HEK293T (cell line): Measurements from ENCODE around the gene TRPC1.

Experiments
- CTCF ChIA-PET: fragments of 350-600 bp; formaldehyde crosslinking; extraction: SDS; loops from one replicate; lab custom pipeline; 2021; ENCODE audit warnings: antibody characterized with exemption, inconsistent platforms; lab: Yijun Ruan, JAX
- POLR2A ChIA-PET: fragments of 350-600 bp; formaldehyde crosslinking; extraction: SDS; loops from one replicate; lab custom pipeline; 2020; ENCODE audit warnings: antibody characterized with exemption, inconsistent platforms; lab: Yijun Ruan, JAX
- DNase-seq: peaks from one replicate; pipeline ENCODE4 v3.0.0; 2012; ENCODE audit warnings: mixed read lengths; ENCODE audit errors: extremely low spot score
- ARNT ChIP-seq: fragments of 450-650 bp; IDR thresholded peaks from 2 replicates; pipeline ENCODE4 v1.6.1; 2017; ENCODE audit warnings: mild to moderate bottlenecking
- BHLHE40 ChIP-seq: fragments of 450-650 bp; IDR thresholded peaks from 2 replicates; pipeline ENCODE4 v1.6.1; 2016; ENCODE audit warnings: mild to moderate bottlenecking, moderate library complexity, borderline replicate concordance
- CTBP1 ChIP-seq: fragments of 450-650 bp; IDR thresholded peaks from 2 replicates; pipeline ENCODE4 v1.6.1; 2016; ENCODE audit warnings: borderline replicate concordance
- ELF4 ChIP-seq: fragments of 450-650 bp; IDR thresholded peaks from 2 replicates; pipeline ENCODE4 v1.6.1; 2017; ENCODE audit warnings: antibody characterized with exemption
- FOXA1 ChIP-seq: fragments of 450-650 bp; IDR thresholded peaks from 2 replicates; pipeline ENCODE4 v1.6.1; 2016; ENCODE audit warnings: mild to moderate bottlenecking
- FOXK2 ChIP-seq: fragments of 450-650 bp; IDR thresholded peaks from 2 replicates; pipeline ENCODE4 v1.6.1; 2016; ENCODE audit warnings: mild to moderate bottlenecking
- FOXM1 ChIP-seq: fragments of 450-650 bp; IDR thresholded peaks from 2 replicates; pipeline ENCODE4 v1.6.1; 2017; ENCODE audit warnings: mild to moderate bottlenecking, borderline replicate concordance
- HDGF ChIP-seq: fragments of 450-650 bp; IDR thresholded peaks from 2 replicates; pipeline ENCODE4 v1.6.1; 2017; ENCODE audit warnings: antibody characterized with exemption, borderline replicate concordance
- L3MBTL2 ChIP-seq: fragments of 450-650 bp; conservative IDR thresholded peaks from 2 replicates; pipeline ENCODE4 v1.6.1; 2016; ENCODE audit warnings: mild to moderate bottlenecking
- LEF1 ChIP-seq: fragments of 450-650 bp; IDR thresholded peaks from 2 replicates; pipeline ENCODE4 v1.6.1; 2017; ENCODE audit warnings: mild to moderate bottlenecking, borderline replicate concordance
- NFRKB ChIP-seq: fragments of 450-650 bp; IDR thresholded peaks from 2 replicates; pipeline ENCODE4 v1.6.1; 2016; ENCODE audit warnings: mild to moderate bottlenecking, moderate library complexity
- SP1 ChIP-seq: fragments of 450-650 bp; IDR thresholded peaks from 2 replicates; pipeline ENCODE4 v1.6.1; 2017
- SUZ12 ChIP-seq: fragments of 450-650 bp; IDR thresholded peaks from 2 replicates; pipeline ENCODE4 v1.6.1; 2016; ENCODE audit warnings: mild to moderate bottlenecking
- TARDBP ChIP-seq: fragments of 450-650 bp; IDR thresholded peaks from 2 replicates; pipeline ENCODE4 v1.6.1; 2016
- ZNF384 ChIP-seq: fragments of 450-650 bp; IDR thresholded peaks from 2 replicates; pipeline ENCODE4 v1.6.1; 2016
- TF ChIP-seq, protein P1 (sequence below): fragments of 450-650 bp; IDR thresholded peaks from 2 replicates; pipeline ENCODE4 v1.6.1; 2016

Gene TRPC1

DNA sequence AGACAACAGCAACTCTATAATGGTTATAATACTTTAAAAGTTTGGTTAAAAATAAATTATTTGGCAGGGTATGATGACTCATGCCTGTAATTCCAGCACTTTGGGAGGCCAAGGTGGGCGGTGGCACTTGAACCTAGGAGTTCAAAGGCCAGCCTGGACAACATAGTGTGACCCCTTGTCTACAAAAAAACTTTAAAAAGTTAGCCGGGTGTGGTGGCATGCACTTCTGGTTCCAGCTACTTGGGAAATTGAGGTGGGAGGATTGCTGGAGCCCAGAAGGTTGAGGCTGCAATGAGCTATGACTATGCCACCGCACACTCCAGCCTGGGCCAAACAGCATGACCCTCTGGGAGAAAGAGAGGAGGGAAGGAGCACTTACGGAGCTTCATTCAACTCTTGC, 7.7 kb upstream of the TRPC1 start:
- no peak for TF ChIP-seq SUZ12
- TF ChIP-seq FOXA1, result no peak
- TF ChIP-seq, protein P1, sequence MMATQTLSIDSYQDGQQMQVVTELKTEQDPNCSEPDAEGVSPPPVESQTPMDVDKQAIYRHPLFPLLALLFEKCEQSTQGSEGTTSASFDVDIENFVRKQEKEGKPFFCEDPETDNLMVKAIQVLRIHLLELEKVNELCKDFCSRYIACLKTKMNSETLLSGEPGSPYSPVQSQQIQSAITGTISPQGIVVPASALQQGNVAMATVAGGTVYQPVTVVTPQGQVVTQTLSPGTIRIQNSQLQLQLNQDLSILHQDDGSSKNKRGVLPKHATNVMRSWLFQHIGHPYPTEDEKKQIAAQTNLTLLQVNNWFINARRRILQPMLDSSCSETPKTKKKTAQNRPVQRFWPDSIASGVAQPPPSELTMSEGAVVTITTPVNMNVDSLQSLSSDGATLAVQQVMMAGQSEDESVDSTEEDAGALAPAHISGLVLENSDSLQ, result no peak
- no peak for TF ChIP-seq BHLHE40
- TF ChIP-seq LEF1, result no peak
- no peak for TF ChIP-seq TARDBP
- TF ChIP-seq NFRKB, result no peak
- no peak for TF ChIP-seq ZNF384
- TF ChIP-seq FOXK2, result no peak
- no peak for TF ChIP-seq ELF4
- no peak for TF ChIP-seq FOXM1
- DNase-seq, result no peak
- ChIA-PET CTCF (no interaction called here), POLR2A (no interaction called here)

DNA sequence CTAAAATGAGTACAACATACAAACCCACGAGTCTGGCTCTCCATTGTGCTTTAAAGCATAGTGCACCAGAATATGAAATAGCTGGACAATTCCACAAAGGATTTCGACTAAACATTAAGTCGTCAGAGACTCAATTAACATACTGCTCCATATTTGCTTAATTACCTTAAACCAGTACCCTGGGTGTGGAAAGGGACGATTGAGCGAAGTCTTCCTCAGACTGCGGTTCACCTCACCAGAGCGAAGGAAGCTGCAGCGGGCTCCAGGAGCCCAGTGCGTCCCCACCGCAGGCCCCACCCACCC, 218 bp upstream of the TRPC1 start:
- no peak for DNase-seq
- POLR2A ChIA-PET, result interaction anchor here (0.6 to 1.9 kb wide), 14 partner anchors 9 to 276 kb away, joined by 3 to 12 read pairs (median 4); partner anchors contain the start of gene ATR
- TF ChIP-seq CTBP1 (no peak), FOXM1 (no peak), ARNT (no peak), TARDBP (no peak), ELF4 (no peak), L3MBTL2 (no peak), FOXA1 (no peak), LEF1 (no peak), ZNF384 (no peak), HDGF (no peak), FOXK2 (no peak), SUZ12 (no peak), SP1 (no peak), BHLHE40 (no peak), NFRKB (no peak)
- TF ChIP-seq, protein P1, result no peak
- CTCF ChIA-PET, result interaction anchor here (0.6 kb wide), 1 partner anchor 133 kb away, joined by 3 read pairs; no protein-coding TSS in a partner anchor

DNA sequence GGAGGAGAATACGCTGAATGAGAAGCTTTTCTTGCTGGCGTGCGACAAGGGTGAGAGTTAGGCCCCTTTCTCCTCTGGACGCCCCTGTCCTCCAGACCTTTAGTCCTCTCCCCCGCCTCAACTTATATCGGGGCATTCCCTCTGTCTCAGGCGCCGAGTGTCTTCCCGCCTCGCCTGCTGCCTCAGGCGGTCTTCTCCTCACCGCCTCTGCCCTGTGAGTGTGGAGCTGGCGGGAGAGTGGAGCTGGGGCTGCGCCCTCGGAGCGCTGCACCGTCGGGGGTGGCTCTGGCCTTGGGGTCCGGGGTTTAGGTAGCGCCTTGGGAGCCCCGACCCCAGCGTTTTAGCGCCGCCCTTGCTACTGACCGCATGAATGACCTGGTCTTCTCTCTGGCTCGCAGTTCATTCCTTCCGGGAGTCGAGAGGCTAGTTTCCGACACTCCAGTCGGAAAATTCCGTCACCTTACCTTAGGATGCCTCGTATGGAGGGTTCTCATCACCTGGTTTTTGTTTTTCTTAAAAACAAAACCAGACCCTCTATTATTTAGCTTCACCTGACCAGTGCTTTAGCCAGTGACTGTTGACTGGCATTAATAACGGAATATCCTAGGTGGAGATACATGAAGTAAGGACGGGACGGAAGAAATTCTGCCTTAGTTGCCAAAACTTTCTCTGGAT, 985 bp downstream of the TRPC1 start:
- ChIA-PET CTCF (no interaction called here), POLR2A (interaction anchor here (0.7 to 1.9 kb wide), 5 partner anchors 9 to 274 kb away, joined by 3 to 12 read pairs (median 4); partner anchors contain the start of gene ATR)
- TF ChIP-seq L3MBTL2 (peak; percentile 67), FOXK2 (no peak), FOXA1 (no peak)
- TF ChIP-seq, protein P1, result no peak
- DNase-seq, result peak; percentile 60

DNA sequence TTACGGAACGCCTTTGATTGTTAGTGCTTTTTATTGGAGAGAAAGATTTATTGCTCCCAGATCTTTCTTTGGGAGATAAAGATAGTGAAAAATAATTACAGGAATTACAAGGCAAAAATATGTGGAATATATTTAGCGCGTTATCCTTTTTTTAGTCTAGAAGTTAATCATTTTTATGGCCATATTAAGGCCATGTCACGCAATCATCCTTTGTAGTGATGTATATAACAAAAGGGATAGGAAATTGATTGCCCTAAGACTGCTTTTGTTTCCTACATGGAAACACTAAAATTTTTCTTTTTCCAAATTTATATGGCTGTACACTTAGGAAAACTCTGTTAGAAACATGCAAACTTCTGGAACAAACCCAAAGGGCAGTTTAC, 1.5 kb downstream of the TRPC1 start:
- DNase-seq, result no peak
- ChIA-PET CTCF (no interaction called here), POLR2A (interaction anchor here (0.7 to 1.8 kb wide), 2 partner anchors 8 to 274 kb away, joined by 3 to 4 read pairs; no protein-coding TSS in a partner anchor)
- no peak for TF ChIP-seq L3MBTL2
- TF ChIP-seq, protein P1, result peak; percentile 83
- peak; percentile 83 for TF ChIP-seq ARNT

DNA sequence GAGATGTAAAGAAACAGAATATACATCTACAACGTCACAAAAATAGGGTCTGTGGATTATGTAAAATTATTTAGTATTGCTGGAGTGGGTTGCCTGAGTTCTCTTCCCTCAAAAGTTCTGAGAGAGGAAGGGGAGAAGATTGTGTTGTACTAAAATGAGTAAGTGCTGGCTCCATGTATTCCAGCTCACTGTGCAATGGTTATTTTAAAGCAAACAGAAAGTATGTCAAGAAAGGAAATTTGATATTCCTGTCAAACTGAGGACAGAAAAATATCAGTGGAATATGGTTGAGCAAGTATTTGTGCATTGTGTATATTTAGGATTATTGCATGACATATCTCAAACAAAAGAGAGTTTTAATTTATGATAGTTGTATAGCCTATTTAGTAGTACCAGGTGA, 2.2 kb downstream of the TRPC1 start:
- no peak for DNase-seq
- TF ChIP-seq BHLHE40, result no peak
- TF ChIP-seq SUZ12, result no peak
- TF ChIP-seq HDGF, result no peak
- TF ChIP-seq ARNT, result no peak
- TF ChIP-seq ELF4, result no peak
- TF ChIP-seq SP1, result no peak
- TF ChIP-seq NFRKB, result no peak
- TF ChIP-seq LEF1, result no peak
- TF ChIP-seq ZNF384, result no peak
- TF ChIP-seq FOXA1, result no peak
- TF ChIP-seq TARDBP, result no peak
- TF ChIP-seq, protein P1, result no peak
- TF ChIP-seq CTBP1, result no peak
- no peak for TF ChIP-seq FOXK2
- no peak for TF ChIP-seq L3MBTL2
- TF ChIP-seq FOXM1, result no peak
- POLR2A ChIA-PET, result interaction anchor here (0.7 kb wide), 1 partner anchor 162 kb away, joined by 3 read pairs; no protein-coding TSS in a partner anchor
- CTCF ChIA-PET, result no interaction called here
